HepG2 (cell line): Measurements from ENCODE around the gene NDUFS7. TPM values are rescaled to one million over a fixed set of nuclear protein-coding genes. Genes with fewer than 3 reads are reported as not detected.

Source experiments
- BRD4 ChIP-seq: sonication (generic); formaldehyde crosslinking; IDR thresholded peaks from 2 replicates; pipeline ENCODE4 v1.4.0; 2020; ENCODE audit warnings: missing genetic modification reagents
- CBFB ChIP-seq: sonication (generic); formaldehyde crosslinking; IDR thresholded peaks from 2 replicates; pipeline ENCODE4 v1.4.0; 2020; ENCODE audit warnings: missing genetic modification reagents
- FOXM1 ChIP-seq: sonication (generic); formaldehyde crosslinking; IDR thresholded peaks from 2 replicates; pipeline ENCODE4 v1.5.0; 2020; ENCODE audit warnings: missing genetic modification reagents
- GPN1 ChIP-seq: sonication (generic); formaldehyde crosslinking; IDR thresholded peaks from 2 replicates; pipeline ENCODE4 v1.5.1; 2020; ENCODE audit warnings: missing genetic modification reagents, borderline replicate concordance
- ISX ChIP-seq: sonication (generic); formaldehyde crosslinking; conservative IDR thresholded peaks from 2 replicates; pipeline ENCODE4 v1.5.0; 2020; ENCODE audit warnings: missing genetic modification reagents
- KLF15 ChIP-seq: sonication (generic); formaldehyde crosslinking; IDR thresholded peaks from 2 replicates; pipeline ENCODE4 v1.8.1; 2023; ENCODE audit warnings: borderline replicate concordance, mild to moderate bottlenecking, inconsistent platforms, missing genetic modification reagents, mixed read lengths
- MIXL1 ChIP-seq: IDR thresholded peaks from 2 replicates; pipeline ENCODE4 v1.6.1; 2016
- PHF8 ChIP-seq: sonication (generic); formaldehyde crosslinking; IDR thresholded peaks from 2 replicates; pipeline ENCODE4 v1.5.0; 2020; ENCODE audit warnings: missing genetic modification reagents
- POLR2AphosphoS2 ChIP-seq: IDR thresholded peaks from 2 replicates; pipeline ENCODE4 v1.6.1; 2011; ENCODE audit warnings: low read depth, low read length, improper control_type of control experiment
- RORA ChIP-seq: sonication (generic); formaldehyde crosslinking; IDR thresholded peaks from 2 replicates; pipeline ENCODE4 v1.5.0; 2020; ENCODE audit warnings: mild to moderate bottlenecking, missing genetic modification reagents, moderate library complexity
- YEATS2 ChIP-seq: sonication (generic); formaldehyde crosslinking; IDR thresholded peaks from 2 replicates; pipeline ENCODE4 v1.4.0; 2020; ENCODE audit warnings: missing genetic modification reagents, borderline replicate concordance
- ZNF138 ChIP-seq: sonication (generic); formaldehyde crosslinking; IDR thresholded peaks from 2 replicates; pipeline ENCODE4 v1.5.0; 2020; ENCODE audit warnings: mild to moderate bottlenecking, low read depth, missing genetic modification reagents
- ZNF326 ChIP-seq: sonication (generic); formaldehyde crosslinking; IDR thresholded peaks from 2 replicates; pipeline ENCODE4 v1.4.0; 2020; ENCODE audit warnings: missing genetic modification reagents, borderline replicate concordance
- ZNF44 ChIP-seq: sonication (generic); formaldehyde crosslinking; IDR thresholded peaks from 2 replicates; pipeline ENCODE4 v1.5.1; 2020; ENCODE audit warnings: mild to moderate bottlenecking, missing genetic modification reagents
- polyA plus RNA-seq, 8 experiments: library from polyadenylated mRNA; depleted of rRNA in 3 of 8; stranded (reverse) in 7 of 8; unstranded in 1 of 8; fragments of >200 nt; fragmentation: Illumina TruSeq in 4 of 8; extraction: Trizol in 4 of 8; gene quantifications; 2 replicates each; pipeline versions ENCODE4 v1.2.1 to v1.2.3, GENCODE V29; 2011 to 2016; ENCODE audit warnings: low read depth in 4 of 8, missing spikeins in 1 of 8, mixed read lengths in 1 of 8; ENCODE audit not compliant: insufficient read depth in 1 of 8
- total RNA-seq, 5 experiments: library from RNA; depleted of rRNA; stranded (reverse); fragments of >200 nt; fragmentation: Illumina TruSeq; extraction: Trizol; gene quantifications; 2 replicates each; pipeline ENCODE4 v1.2.3, GENCODE V29; 2016; ENCODE audit warnings: low read depth in 1 of 5
- TF ChIP-seq, protein P1 (sequence below): sonication (generic); formaldehyde crosslinking; IDR thresholded peaks from 2 replicates; pipeline ENCODE4 v1.4.0; 2020; ENCODE audit warnings: missing genetic modification reagents
- TF ChIP-seq, protein P2 (sequence below): sonication (generic); formaldehyde crosslinking; IDR thresholded peaks from 2 replicates; pipeline ENCODE4 v1.4.0; 2020; ENCODE audit warnings: mild to moderate bottlenecking, missing genetic modification reagents
- TF ChIP-seq, protein P3 (sequence below): sonication (generic); formaldehyde crosslinking; IDR thresholded peaks from 2 replicates; pipeline ENCODE4 v1.8.1; 2023; ENCODE audit warnings: mild to moderate bottlenecking, missing genetic modification reagents

The NDUFS7 gene
- total and polyA plus RNA-seq, 2 of the 13 experiments (the other 11 are each of a cell fraction or from before 2014, with no cell fraction given): 34.3 to 66.9 TPM

DNA sequence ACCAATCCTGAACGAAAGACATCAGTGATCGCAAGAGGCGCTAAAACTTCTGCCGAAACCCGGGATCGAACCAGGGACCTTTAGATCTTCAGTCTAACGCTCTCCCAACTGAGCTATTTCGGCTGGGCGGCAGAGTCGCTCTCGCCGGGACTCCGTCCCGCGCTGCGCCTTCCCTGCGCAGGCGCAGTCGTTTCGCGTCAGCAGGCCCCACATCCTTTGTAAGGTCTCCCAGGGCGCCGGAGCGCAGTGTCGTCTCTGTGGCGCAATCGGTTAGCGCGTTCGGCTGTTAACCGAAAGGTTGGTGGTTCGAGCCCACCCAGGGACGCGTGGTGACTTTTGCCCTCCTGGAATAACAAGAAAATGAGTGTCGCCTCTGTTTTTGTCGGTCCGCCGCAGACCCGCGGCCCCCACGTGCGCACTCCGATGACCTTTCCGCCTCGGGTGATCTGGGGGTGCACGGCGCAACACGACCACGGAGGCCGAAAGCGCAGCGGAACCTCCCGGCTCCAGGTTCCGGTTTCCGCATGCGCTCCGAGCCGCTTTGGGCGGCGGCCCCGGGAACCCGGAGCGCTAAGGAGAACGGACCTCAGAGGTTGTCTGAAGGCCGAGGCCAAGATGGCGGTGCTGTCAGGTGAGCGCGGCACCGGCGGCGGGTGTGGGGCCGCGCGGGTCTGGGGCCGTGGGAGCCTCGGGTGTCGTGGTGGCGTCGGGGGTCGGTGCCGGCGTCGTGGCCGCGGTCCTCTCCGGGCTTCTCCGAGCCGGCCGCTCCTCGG, at the start of gene NDUFS7 (continued):
- TF ChIP-seq, protein P1, sequence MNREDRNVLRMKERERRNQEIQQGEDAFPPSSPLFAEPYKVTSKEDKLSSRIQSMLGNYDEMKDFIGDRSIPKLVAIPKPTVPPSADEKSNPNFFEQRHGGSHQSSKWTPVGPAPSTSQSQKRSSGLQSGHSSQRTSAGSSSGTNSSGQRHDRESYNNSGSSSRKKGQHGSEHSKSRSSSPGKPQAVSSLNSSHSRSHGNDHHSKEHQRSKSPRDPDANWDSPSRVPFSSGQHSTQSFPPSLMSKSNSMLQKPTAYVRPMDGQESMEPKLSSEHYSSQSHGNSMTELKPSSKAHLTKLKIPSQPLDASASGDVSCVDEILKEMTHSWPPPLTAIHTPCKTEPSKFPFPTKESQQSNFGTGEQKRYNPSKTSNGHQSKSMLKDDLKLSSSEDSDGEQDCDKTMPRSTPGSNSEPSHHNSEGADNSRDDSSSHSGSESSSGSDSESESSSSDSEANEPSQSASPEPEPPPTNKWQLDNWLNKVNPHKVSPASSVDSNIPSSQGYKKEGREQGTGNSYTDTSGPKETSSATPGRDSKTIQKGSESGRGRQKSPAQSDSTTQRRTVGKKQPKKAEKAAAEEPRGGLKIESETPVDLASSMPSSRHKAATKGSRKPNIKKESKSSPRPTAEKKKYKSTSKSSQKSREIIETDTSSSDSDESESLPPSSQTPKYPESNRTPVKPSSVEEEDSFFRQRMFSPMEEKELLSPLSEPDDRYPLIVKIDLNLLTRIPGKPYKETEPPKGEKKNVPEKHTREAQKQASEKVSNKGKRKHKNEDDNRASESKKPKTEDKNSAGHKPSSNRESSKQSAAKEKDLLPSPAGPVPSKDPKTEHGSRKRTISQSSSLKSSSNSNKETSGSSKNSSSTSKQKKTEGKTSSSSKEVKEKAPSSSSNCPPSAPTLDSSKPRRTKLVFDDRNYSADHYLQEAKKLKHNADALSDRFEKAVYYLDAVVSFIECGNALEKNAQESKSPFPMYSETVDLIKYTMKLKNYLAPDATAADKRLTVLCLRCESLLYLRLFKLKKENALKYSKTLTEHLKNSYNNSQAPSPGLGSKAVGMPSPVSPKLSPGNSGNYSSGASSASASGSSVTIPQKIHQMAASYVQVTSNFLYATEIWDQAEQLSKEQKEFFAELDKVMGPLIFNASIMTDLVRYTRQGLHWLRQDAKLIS (CRISPR knock-in tag): peak; percentile 73; the same call in 1 of the 2 replicates
- TF ChIP-seq MIXL1 (CRISPR knock-in tag): peak; percentile 72
- 0 out of 2 replicates have a peak, but pooled peaks have one; percentile 54 for TF ChIP-seq ZNF138 (CRISPR knock-in tag)
- TF ChIP-seq BRD4 (CRISPR knock-in tag): no peak; the same call in 1 of the 2 replicates
- no peak for TF ChIP-seq ISX (CRISPR knock-in tag)
- TF ChIP-seq, protein P2, sequence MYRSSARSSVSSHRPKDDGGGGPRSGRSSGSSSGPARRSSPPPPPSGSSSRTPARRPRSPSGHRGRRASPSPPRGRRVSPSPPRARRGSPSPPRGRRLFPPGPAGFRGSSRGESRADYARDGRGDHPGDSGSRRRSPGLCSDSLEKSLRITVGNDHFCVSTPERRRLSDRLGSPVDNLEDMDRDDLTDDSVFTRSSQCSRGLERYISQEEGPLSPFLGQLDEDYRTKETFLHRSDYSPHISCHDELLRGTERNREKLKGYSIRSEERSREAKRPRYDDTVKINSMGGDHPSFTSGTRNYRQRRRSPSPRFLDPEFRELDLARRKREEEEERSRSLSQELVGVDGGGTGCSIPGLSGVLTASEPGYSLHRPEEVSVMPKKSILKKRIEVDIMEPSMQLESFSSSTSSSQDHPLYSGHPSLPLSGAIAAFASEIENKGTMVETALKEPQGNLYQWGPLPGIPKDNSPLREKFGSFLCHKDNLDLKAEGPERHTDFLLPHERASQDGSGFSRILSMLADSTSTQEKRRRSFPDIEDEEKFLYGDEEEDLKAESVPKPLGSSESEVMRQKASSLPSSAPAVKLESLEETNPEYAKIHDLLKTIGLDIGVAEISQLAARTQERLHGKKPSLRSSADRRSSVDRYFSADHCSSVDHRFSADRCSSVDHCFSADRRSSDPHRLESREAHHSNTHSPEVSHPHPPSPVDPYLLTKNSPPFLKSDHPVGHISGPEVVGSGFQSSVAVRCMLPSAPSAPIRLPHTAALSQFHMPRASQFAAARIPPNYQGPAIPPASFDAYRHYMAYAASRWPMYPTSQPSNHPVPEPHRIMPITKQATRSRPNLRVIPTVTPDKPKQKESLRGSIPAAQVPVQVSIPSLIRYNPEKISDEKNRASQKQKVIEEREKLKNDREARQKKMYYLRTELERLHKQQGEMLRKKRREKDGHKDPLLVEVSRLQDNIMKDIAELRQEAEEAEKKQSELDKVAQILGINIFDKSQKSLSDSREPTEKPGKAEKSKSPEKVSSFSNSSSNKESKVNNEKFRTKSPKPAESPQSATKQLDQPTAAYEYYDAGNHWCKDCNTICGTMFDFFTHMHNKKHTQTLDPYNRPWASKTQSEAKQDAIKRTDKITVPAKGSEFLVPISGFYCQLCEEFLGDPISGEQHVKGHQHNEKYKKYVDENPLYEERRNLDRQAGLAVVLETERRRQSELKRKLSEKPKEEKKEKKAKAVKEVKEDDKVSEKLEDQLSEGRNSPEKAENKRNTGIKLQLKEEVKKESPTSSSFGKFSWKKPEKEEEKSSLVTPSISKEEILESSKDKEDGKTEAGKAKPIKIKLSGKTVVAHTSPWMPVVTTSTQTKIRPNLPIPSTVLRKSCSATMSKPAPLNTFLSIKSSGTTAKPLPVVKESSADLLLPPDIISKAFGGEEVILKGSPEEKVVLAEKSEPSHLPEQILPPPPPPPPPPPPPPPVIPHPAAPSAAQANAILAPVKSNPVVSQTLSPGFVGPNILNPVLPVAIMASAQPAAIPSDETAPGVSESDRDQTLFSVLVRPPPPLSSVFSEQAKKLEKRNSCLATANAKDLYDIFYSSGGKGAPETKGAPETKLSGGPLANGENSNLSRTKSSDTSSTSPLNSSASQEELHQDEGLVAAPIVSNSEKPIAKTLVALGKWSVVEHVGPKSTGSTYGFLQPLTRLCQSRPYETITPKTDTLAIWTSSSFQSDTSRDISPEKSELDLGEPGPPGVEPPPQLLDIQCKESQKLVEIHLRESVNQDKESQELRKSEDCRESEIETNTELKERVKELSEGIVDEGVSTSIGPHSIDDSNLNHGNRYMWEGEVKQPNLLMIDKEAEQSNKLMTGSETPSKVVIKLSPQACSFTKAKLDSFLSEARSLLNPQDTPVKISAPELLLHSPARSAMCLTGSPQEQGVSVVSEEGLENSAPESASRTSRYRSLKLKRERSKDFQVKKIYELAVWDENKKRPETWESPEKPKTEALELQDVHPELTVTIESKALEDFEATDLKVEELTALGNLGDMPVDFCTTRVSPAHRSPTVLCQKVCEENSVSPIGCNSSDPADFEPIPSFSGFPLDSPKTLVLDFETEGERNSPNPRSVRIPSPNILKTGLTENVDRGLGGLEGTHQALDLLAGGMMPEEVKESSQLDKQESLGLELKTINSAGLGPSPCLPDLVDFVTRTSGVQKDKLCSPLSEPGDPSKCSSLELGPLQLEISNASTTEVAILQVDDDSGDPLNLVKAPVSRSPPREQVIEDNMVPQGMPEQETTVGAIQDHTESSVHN (CRISPR knock-in tag): peak; percentile 96
- TF ChIP-seq FOXM1 (CRISPR knock-in tag): peak; percentile 69; the same call in 1 of the 2 replicates
- TF ChIP-seq GPN1 (CRISPR knock-in tag): no peak
- 0 out of 2 replicates have a peak, but pooled peaks have one; percentile 62 for TF ChIP-seq RORA
- peak; percentile 98 for TF ChIP-seq ZNF44 (CRISPR knock-in tag)
- no peak; the same call in 1 of the 2 replicates for TF ChIP-seq ZNF326 (CRISPR knock-in tag)
- peak; percentile 98 for TF ChIP-seq POLR2AphosphoS2
- peak; percentile 23; the same call in 1 of the 2 replicates for TF ChIP-seq KLF15
- TF ChIP-seq, protein P3, sequence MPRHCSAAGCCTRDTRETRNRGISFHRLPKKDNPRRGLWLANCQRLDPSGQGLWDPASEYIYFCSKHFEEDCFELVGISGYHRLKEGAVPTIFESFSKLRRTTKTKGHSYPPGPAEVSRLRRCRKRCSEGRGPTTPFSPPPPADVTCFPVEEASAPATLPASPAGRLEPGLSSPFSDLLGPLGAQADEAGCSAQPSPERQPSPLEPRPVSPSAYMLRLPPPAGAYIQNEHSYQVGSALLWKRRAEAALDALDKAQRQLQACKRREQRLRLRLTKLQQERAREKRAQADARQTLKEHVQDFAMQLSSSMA: peak; percentile 93
- TF ChIP-seq YEATS2 (CRISPR knock-in tag): peak; percentile 96
- peak; percentile 92 for TF ChIP-seq CBFB
- peak; percentile 93 for TF ChIP-seq PHF8
